ENCODE results near the gene TMEM151B. TPM values are rescaled to one million over a fixed set of nuclear protein-coding genes. Genes with fewer than 3 reads are reported as not detected.

Gene TMEM151B
- total and polyA plus RNA-seq, 2 donors (not counting 1 experiment from before 2014, with no cell fraction given): 0.01 to 0.10 TPM

- Histone ChIP-seq H3K9me3 (ENCODE audit: control extremely low read depth in 1 of 3, control insufficient read depth in 2 of 3, insufficient read depth in 1 of 3, low read length in 2 of 3) (no peaks in the 10 kb centered on the region), H3K4me3 (ENCODE audit: control extremely low read depth in 1 of 5, extremely low read depth in 1 of 5, insufficient read depth in 1 of 5, low read depth in 2 of 5, low read length in 4 of 5) (no peak overlapping the region), H4K20me1 (ENCODE audit: control insufficient read depth, insufficient read depth, low read length, poor library complexity, severe bottlenecking) (peaks cover 39% of the 10 kb centered on the region), H2AFZ (ENCODE audit: insufficient read depth, low read depth, low read length, poor library complexity, severe bottlenecking) (no peak overlapping the region), H3K9ac (ENCODE audit: low read length) (no peak overlapping the region), H3K4me1 (ENCODE audit: control insufficient read depth in 2 of 2, insufficient read depth in 2 of 2, low read length in 2 of 2) (peaks cover 66 to 87% of the 10 kb centered on the region in 2 donors), H3K79me2 (ENCODE audit: control insufficient read depth, insufficient read depth, low read length) (peaks cover 53% of the 10 kb centered on the region), H3K4me2 (replicated peaks; ENCODE audit: low read depth, low read length, poor library complexity, severe bottlenecking) (peak overlapping the region; percentile 95), H3K36me3 (replicated peaks in 1 of 2; ENCODE audit: control extremely low read depth in 1 of 2, control insufficient read depth in 1 of 2, extremely low read depth in 1 of 2, insufficient read depth in 2 of 2, low read length in 1 of 2) (peaks cover 4 to 56% of the 10 kb centered on the region in 2 experiments), H3K27me3 (replicated peaks in 1 of 4; ENCODE audit: control extremely low read depth in 1 of 4, control insufficient read depth in 3 of 4, insufficient read depth in 4 of 4, low read length in 3 of 4) (no peaks in the 10 kb centered on the region), H3K27ac (ENCODE audit: low read length in 2 of 2) (peak overlapping the region; percentile 96 to 98)
- 75% methylated on average over 8 of the region's 8 CpGs for WGBS (ENCODE audit: insufficient coverage)
- TF ChIP-seq, protein P1, sequence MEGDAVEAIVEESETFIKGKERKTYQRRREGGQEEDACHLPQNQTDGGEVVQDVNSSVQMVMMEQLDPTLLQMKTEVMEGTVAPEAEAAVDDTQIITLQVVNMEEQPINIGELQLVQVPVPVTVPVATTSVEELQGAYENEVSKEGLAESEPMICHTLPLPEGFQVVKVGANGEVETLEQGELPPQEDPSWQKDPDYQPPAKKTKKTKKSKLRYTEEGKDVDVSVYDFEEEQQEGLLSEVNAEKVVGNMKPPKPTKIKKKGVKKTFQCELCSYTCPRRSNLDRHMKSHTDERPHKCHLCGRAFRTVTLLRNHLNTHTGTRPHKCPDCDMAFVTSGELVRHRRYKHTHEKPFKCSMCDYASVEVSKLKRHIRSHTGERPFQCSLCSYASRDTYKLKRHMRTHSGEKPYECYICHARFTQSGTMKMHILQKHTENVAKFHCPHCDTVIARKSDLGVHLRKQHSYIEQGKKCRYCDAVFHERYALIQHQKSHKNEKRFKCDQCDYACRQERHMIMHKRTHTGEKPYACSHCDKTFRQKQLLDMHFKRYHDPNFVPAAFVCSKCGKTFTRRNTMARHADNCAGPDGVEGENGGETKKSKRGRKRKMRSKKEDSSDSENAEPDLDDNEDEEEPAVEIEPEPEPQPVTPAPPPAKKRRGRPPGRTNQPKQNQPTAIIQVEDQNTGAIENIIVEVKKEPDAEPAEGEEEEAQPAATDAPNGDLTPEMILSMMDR (IDR thresholded peaks at IDR 0.05): no peak
- DNase-seq (no peak), ATAC-seq (ENCODE audit: low read depth) (no peak)
- no peaks in the 10 kb centered on the region for H3K27me3 Mint-ChIP-seq
- intact Hi-C loops (cut with micrococcal nuclease): loop anchor here (5.0 kb wide), 2 partner anchors 133 to 1088 kb away; partner anchors contain the start of genes MRPL14, SRF and TMEM63B
- peak overlapping the region; percentile 100 for H3K27ac Mint-ChIP-seq
- H3K9me3 Mint-ChIP-seq (ENCODE audit: insufficient read depth): no peaks in the 10 kb centered on the region
- ChIA-PET CTCF (no interaction called here), POLR2A (interaction anchor here (7.9 kb wide), 1 partner anchor 13 kb away, joined by 105 read pairs; the partner anchor contains the start of gene HSP90AB1)
- peaks cover 84% of the 10 kb centered on the region for H3K4me1 Mint-ChIP-seq
- peak overlapping the region; percentile 100 for H3K4me3 Mint-ChIP-seq
These were observed 10.2 kb upstream of the TMEM151B start for GRCh38 chr6:44260011-44260410.

- Histone ChIP-seq H2AFZ (ENCODE audit: insufficient read depth, low read depth, low read length, poor library complexity, severe bottlenecking) (no peak overlapping the region), H3K27me3 (replicated peaks in 1 of 4; ENCODE audit: control extremely low read depth in 1 of 4, control insufficient read depth in 3 of 4, insufficient read depth in 4 of 4, low read length in 3 of 4) (no peaks in the 10 kb centered on the region), H3K4me3 (ENCODE audit: control extremely low read depth in 1 of 5, extremely low read depth in 1 of 5, insufficient read depth in 1 of 5, low read depth in 2 of 5, low read length in 4 of 5) (no peak overlapping the region), H3K4me1 (ENCODE audit: control insufficient read depth in 2 of 2, insufficient read depth in 2 of 2, low read length in 2 of 2) (peaks cover 65 to 82% of the 10 kb centered on the region in 2 donors), H3K27ac (ENCODE audit: low read length in 2 of 2) (peak overlapping the region; percentile 96 to 98), H3K79me2 (ENCODE audit: control insufficient read depth, insufficient read depth, low read length) (peaks cover 53% of the 10 kb centered on the region), H4K20me1 (ENCODE audit: control insufficient read depth, insufficient read depth, low read length, poor library complexity, severe bottlenecking) (peaks cover 34% of the 10 kb centered on the region), H3K36me3 (replicated peaks in 1 of 2; ENCODE audit: control extremely low read depth in 1 of 2, control insufficient read depth in 1 of 2, extremely low read depth in 1 of 2, insufficient read depth in 2 of 2, low read length in 1 of 2) (peaks cover 4 to 49% of the 10 kb centered on the region in 2 experiments), H3K4me2 (replicated peaks; ENCODE audit: low read depth, low read length, poor library complexity, severe bottlenecking) (peak overlapping the region; percentile 95), H3K9me3 (ENCODE audit: control extremely low read depth in 1 of 3, control insufficient read depth in 2 of 3, insufficient read depth in 1 of 3, low read length in 2 of 3) (no peaks in the 10 kb centered on the region), H3K9ac (ENCODE audit: low read length) (no peak overlapping the region)
- Mint-ChIP-seq H3K27ac (peak overlapping the region; percentile 100), H3K27me3 (no peaks in the 10 kb centered on the region), H3K4me1 (peaks cover 77% of the 10 kb centered on the region), H3K9me3 (ENCODE audit: insufficient read depth) (no peaks in the 10 kb centered on the region), H3K4me3 (peak overlapping the region; percentile 100)
- TF ChIP-seq EZH2 (IDR thresholded peaks at IDR 0.05; ENCODE audit: borderline replicate concordance, insufficient read depth, low read depth, low read length, poor library complexity, severe bottlenecking): no peak
- TF ChIP-seq, protein P1 (IDR thresholded peaks at IDR 0.05): no peak
- 79% methylated on average over 4 of the region's 6 CpGs for WGBS (ENCODE audit: insufficient coverage)
- DNase-seq (peak; percentile 81), ATAC-seq (ENCODE audit: low read depth) (peak; percentile 13)
- CTCF ChIA-PET: no interaction called here
- POLR2A ChIA-PET: interaction anchor here (7.9 kb wide), 1 partner anchor 13 kb away, joined by 105 read pairs; the partner anchor contains the start of gene HSP90AB1
- intact Hi-C loops (cut with micrococcal nuclease): loop anchor here (5.0 kb wide), 2 partner anchors 133 to 1088 kb away; partner anchors contain the start of genes MRPL14, SRF and TMEM63B
These were observed 9.6 kb upstream of the TMEM151B start for GRCh38 chr6:44260451-44261297.
